ENCODE measurements around the gene JAG1.

JAG1 gene

DNA sequence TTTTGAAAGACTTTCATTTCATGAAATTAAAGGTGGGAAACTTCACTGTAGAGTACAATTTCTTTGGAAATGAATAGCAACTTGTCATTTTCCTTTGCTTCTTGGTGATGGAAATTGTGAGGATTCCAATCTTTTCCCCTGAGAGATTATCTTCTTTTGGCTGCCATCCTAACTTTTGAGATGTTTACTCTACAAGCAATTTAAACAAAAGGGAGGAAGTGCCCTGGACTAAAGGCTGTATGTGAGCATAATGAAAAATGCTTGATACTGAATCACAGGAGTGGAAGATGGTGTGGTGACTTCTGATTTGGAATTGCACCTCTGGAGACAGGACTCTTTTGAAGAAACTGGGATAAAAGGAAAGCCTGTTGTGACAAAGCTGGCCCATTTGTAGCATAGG, 43.1 kb upstream of the JAG1 start:
- no peak overlapping the region for H3K4me3 ChIP-seq (ENCODE audit: low read length)
- DNase-seq (ENCODE audit: low read depth): no peak
- TF ChIP-seq, protein P1, sequence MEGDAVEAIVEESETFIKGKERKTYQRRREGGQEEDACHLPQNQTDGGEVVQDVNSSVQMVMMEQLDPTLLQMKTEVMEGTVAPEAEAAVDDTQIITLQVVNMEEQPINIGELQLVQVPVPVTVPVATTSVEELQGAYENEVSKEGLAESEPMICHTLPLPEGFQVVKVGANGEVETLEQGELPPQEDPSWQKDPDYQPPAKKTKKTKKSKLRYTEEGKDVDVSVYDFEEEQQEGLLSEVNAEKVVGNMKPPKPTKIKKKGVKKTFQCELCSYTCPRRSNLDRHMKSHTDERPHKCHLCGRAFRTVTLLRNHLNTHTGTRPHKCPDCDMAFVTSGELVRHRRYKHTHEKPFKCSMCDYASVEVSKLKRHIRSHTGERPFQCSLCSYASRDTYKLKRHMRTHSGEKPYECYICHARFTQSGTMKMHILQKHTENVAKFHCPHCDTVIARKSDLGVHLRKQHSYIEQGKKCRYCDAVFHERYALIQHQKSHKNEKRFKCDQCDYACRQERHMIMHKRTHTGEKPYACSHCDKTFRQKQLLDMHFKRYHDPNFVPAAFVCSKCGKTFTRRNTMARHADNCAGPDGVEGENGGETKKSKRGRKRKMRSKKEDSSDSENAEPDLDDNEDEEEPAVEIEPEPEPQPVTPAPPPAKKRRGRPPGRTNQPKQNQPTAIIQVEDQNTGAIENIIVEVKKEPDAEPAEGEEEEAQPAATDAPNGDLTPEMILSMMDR (conservative IDR thresholded peaks at IDR 0.05; ENCODE audit: low read length): no peak

DNA sequence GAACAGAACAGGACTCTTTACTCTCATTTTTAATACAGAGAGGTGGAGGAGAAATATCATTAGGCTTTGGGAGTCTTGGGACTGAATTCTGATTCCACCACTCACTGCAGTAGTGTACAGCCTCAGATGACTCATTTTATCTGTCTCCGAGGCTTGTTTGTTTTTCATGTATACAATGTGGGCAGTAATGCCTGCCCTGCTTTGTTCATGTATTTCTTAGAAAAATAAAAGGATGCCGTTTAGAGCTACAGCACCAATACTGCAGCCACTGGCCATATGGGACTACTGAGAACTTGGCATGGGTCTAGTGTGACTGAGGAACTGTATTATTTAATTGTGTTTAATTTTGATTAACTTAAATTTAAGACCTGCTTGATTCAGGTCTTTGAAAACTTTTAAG, 41.2 kb upstream of the JAG1 start:
- H3K4me3 ChIP-seq (ENCODE audit: low read length): no peak overlapping the region
- TF ChIP-seq, protein P1 (conservative IDR thresholded peaks at IDR 0.05; ENCODE audit: low read length): no peak
- DNase-seq (ENCODE audit: low read depth): no peak

DNA sequence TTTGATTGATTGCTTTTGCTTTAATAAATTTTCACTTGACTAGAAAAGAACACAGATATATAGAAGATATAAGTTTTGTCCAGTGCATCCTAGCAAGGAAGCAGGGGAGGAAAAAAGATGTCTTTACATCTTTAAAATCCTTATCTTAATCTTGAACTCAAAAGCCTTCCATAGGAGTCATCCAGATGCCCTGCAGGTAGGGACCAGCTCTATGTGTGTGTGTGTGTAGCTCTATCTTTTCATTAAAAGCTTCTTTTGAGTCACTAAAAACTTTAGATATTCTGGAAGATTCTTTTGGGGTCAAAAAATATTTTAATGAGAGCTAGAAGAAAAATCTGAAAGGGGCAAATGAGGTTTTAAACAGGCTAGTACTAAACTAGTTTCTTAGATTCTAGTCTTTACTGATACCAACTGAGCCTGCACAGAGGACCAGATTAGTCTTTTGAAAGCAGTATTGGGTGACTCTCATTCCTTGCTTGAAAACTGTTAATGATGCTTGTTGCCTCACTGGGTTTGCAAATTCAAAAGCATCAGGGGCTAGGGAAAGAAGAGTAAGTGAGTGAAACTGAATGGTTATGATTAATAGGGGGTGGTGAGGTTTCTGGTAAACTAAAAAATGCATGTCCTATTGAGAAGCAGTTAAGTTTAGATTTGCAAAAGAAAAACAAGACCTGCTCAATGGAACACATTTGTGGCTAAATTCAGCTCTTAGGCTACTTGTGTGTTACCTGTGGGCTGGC, 40.6 kb upstream of the JAG1 start:
- no peak for DNase-seq (ENCODE audit: low read depth)
- no peak overlapping the region for H3K4me3 ChIP-seq (ENCODE audit: low read length)
- TF ChIP-seq, protein P1 (conservative IDR thresholded peaks at IDR 0.05; ENCODE audit: low read length): no peak

DNA sequence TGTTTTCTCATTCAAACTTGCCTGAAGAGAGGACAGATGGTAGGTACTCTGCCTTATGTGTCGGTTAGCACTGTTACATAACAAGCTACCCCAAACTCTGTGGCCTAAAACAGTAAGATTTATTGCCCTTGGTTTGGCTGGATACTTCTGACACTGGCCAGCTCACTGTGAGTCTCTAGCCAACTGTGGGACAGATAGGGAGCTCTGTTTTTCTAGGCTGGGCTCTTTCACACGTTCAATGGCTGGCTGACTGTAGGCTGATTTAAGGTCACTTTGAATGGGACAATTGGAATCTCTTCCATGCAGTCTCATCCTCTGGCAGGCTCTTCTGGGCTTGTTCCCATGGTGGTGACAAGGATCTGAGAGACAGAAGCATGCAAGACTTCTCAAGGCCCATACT, 39.4 kb upstream of the JAG1 start:
- H3K4me3 ChIP-seq (ENCODE audit: low read length): no peak overlapping the region
- TF ChIP-seq, protein P1 (conservative IDR thresholded peaks at IDR 0.05; ENCODE audit: low read length): no peak
- DNase-seq (ENCODE audit: low read depth): peak; percentile 4

DNA sequence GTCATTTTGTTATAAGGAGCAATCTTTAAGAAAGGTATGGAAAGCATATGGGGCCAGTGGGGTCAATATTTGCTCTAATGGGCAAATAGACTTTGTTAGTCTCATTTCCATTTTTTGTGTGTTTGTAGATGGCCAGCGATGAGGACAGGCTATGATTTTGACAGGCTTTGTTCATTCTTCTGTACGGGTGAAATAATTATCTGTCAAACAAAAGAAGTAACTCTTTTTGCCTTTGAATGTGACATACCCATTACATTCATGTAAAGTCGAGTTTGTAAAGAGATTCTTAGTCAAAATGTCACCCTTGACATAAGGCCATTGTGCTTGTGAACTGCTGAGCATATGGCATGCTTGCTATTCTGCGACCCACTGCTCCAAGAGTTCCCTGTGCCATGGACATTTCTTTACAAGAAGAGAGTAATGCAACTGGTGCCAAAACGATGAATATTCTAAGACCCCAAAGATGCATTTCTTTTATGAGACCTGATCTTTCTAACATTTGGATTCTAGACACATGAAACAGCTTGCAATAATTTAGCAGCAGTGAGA, 38.2 kb upstream of the JAG1 start:
- DNase-seq (ENCODE audit: low read depth): no peak
- H3K4me3 ChIP-seq (ENCODE audit: low read length): no peak overlapping the region
- TF ChIP-seq, protein P1 (conservative IDR thresholded peaks at IDR 0.05; ENCODE audit: low read length): no peak

DNA sequence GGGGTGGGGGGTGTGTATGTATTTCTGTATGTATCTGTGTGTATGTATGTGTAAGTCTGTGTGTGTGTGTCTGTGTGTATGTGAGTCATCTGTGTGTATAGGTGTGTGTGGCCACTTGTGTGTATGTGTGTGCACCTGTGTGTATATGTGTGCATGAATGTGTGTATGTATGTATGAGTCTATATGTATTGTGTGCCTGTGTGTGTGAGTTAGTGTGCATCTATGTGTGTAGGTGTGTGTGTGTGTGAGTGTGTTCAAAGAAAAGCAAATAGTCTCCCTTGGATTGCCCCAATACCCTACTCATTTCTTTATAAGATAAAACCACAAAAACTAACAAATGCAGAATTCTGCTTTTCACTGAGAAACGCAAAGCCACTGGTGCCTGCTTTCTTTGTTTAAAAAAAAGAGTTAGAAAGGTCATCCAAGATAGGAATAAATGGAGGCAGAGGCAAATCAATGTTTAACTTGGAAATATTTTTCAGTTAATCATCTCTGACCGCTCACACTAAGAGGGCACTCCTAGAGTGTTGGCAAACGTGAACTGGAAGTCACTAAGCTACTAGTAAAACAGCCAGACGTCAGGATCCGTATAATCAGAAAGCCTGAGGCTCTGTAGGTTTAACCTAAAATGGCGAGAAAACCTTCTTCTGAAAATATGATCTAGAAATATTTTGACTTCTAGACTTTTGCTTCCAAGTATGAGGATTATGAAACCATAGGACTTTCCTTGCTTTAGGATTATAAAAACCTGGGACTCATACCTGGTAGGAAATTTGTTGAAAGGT, 37.4 kb upstream of the JAG1 start:
- TF ChIP-seq, protein P1 (conservative IDR thresholded peaks at IDR 0.05; ENCODE audit: low read length): no peak
- no peak overlapping the region for H3K4me3 ChIP-seq (ENCODE audit: low read length)
- no peak for DNase-seq (ENCODE audit: low read depth)
